GF-D8 (cell line): Measurements from ENCODE around the gene PLA2G4B.

Experiments used
- DNase-seq: peaks from one replicate; lab custom pipeline; 2025; lab: John Stamatoyannopoulos, UW

PLA2G4B gene

DNA sequence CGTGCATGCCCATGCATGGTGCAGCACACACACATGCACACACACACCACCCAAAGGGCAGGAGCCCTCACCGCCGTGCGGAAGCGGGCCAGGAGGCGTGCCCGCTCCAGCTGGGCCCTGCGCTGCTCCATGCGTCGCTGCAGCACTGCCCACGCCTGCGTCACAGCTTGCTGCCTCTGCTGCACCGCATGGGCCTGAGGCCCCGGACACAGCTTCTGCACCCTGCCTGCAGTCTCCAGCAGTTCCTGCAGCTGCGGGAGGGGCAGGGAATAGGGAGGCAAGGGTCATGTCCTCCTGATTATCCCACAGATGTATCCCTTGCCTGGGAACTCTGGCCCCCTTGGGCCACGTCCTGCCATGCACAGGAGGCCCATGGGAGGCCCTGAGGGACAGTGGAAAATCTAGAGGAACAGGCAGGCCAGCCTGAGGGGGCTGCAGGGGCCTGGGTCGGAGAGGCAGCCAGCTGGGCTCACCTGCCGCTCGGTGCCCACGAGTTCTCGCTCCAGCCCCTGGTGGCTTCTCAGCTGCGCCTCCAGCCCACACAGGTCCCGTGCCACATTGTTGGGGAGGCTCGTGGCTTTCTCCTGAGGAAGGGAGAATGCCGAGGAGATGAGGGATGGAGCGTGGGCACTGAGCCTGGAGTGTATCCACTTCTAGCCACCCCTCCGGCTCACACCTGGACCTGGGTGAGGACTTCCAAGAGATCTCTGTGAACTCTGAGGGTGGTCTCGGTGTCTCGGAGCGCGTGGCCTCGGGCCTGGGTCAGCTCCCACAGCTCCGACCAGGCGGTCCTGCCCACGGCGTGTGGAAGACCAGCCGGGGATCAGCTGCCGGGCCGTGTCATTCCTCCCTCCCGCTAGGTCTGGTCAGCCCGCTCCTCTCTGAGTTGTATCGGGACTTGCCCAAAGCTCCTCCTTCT is 31.4 kb downstream of the PLA2G4B start:
- DNase-seq = no peak

DNA sequence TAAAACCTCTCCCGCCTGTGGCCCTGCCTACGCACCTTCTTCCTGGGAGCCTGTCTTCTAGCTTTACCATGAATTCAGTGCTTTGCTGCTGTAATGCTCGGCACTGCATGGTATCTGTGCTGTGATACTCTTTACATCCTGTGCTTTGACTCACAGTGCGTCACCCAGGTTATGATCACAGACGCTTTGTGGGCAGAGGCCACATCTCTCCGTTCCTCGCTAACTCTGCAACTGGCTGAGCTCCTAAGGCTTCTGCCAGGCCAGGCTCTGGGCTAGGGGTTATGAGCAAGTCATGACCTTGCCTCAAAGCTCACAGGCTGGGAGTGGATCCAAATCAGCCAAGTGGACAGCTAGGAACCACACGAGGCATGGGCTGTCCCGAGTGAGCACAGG is 32.0 kb downstream of the PLA2G4B start:
- DNase-seq = no peak

DNA sequence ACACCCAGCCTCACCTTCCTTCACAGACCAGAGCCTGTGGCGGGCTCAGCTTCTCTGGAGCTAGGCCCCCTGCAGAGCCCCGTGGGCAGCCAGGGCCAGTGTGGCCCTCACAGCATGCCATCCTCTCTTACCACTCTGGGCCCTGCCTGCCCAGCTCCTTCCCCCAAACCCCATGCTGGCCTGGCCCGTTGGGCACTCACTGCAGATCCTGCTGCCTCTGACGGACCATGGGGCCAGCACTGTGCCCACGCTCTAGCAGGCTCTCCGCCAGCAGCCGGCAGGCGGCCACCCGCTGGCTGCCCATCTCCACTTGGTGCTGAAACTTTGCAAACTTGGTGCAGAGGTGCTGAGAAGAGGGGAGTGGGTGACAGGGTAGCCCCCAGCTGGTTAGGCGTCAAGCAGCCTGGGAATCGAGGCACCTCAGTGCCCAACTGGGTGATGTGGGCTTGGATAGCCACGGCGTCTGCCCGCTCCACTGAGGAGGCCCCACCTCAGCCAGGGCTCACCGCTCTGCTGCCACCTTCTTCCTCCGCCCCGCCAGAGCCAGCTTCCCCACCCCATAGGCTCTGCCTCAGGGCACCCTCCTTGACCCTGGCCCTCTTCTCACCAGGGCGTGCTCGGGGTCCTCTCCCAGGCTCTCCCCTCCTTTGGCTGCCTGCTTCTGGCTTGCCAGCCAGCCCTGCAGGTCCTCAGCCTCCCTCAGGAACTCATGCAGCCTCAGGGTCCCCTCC is 32.7 kb downstream of the PLA2G4B start:
- no peak for DNase-seq

DNA sequence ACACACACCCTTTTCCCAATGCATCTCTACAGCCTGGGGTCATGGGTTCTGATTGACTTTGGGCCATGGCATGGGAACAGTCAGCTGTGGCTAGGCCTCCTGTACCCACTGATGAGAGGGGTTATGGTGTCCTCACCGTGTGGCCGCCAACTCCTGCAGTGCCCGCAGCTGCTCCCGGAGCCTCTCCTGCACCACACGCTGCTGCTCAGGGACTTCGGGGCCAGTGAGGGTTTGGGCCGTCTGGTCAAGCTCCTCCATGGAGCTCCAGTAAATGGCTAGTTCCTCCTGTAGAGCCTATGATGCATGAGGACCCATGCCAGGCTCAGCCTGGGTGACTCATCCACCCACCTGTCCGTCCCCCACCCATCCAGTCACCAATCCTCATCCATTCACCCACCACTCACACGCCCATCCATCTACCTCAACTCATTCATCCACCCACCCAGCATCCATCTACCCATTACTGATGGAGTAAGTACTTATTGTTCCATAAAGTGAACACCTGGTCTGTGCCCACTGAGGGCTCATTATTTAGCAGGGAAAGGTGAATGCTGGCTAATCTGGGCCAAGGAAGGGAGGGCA is 33.6 kb downstream of the PLA2G4B start:
- DNase-seq = no peak

DNA sequence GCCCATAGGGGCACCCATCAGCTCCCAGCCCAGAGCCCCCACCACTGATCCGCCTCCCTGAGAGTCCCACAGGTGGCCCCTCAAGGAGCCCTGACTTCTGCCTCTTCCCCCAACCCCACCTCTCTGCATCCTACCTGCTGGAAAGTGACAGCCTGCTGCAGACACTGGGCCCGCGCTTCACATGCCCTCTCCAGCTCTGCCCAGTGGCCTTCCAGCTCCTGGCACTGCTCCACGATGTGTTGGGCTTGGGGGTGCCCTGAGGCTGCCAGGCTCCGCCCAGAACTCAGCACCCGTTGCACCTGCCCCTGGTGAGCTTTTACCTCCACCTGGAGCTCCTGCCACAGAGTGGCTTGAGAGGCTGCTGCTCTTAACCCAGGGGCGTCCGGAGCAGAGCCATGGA is 35.1 kb downstream of the PLA2G4B start:
- DNase-seq = no peak

DNA sequence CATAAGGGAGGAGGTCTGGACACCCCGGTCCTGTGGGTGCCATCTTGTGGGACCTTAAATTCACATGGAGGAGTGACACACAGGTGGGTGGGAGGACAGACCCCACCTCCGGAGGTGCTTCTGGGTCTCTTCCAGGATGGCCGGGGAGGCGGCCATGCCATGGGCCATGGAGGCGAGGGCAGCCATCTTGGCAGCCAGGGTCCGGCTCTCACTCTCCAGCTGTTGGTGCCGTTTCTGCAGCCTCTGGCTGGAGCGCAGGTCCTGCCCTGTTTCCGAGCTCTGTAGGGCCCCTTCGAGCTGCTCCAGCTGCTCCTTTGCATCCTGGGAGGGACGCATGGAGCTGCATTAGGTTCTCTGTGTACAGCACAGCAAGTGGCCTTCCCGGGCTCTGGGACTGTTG is 36.1 kb downstream of the PLA2G4B start:
- DNase-seq = no peak

DNA sequence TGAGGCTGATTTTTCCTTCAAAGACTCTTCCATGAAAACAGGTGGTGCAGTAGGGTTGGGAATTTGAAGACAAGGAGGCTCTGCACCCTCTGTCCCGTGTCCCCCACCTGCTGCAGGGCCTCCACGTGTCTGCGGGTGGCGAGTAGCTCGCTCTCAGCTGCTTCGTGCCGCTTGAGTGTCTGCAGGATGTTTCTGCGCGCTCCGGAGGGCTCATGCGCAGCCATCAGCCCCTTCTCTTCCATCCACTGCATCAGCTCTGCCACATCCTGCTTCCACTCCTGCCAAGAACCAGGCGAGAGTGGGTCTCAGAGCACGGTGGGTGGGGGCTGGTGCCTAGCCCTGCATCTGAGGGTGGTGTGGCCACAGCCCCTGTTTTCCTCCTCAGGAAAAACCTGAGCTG is 37.4 kb downstream of the PLA2G4B start:
- DNase-seq = no peak

DNA sequence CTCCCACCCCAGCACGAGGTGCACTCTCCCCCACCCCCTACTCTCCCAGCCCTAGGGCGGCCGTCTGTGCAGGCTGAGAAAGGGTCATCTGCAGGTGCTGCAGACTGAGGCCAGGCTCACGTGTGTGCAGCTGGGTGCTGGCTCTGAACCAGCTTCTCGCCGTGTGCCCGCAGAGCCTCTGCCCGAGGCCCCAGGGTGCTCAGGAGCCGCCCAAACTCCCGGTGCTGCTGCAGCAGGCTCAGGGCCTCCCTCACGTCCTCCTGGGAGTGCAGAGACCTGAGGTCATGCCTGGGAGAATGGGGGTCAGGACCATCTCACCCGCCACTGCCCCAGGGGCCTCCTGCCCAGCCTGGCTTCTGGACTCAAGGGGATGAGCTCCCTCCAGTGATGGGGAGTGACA is 38.0 kb downstream of the PLA2G4B start:
- DNase-seq = no peak

DNA sequence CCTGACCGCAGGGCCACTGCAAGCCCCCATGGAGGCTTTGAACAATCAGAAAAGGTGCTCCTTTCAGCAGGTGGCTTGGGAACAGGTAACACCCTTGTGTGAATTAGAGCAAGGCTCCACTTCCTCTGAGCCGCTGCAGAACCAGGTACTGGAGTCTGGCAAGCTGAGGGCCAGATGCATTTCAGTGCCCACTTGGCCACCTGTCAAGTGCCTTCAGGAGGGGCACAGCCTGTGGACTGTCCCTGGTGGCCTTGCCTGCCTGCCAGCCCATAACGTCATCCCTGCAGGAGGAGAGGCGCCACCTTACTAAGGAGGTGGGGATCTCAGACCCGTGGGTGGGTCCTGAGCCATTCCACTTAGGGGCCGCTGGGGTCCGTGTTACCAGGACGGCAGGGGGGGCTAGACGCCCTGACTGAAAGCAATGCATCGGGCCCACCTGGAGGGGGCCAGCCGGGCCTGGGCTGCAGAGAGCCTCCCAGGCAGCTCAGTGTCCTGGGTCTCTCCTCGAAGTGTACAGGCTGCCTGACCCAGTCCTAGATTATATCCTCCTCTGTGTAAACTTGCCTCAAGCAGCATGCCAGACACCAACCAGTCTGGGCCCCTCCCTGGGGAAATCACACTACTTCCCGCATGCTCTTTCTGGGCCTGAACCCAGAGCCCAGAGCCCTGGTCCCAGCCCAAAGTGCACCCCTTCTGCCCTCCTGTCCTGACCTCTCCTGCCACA is 39.1 kb downstream of the PLA2G4B start:
- DNase-seq = no peak

DNA sequence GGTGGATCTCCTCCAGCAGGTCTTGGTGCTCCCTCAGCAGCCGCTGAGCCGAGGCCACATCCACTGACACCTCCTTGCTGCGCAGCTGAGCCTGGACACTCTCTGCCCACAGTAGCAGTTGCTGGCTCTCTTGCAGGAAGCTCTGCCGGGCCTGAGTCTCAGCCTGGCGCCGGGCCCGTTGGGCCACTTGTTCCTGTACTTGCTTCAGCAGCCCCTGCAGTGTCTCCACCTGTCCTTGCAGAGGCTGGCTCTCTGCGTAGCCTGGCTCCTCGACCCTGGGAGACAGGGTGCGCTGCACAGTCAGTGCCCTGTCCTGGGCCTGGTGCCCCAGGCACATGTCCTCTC is 39.7 kb downstream of the PLA2G4B start:
- DNase-seq = no peak

DNA sequence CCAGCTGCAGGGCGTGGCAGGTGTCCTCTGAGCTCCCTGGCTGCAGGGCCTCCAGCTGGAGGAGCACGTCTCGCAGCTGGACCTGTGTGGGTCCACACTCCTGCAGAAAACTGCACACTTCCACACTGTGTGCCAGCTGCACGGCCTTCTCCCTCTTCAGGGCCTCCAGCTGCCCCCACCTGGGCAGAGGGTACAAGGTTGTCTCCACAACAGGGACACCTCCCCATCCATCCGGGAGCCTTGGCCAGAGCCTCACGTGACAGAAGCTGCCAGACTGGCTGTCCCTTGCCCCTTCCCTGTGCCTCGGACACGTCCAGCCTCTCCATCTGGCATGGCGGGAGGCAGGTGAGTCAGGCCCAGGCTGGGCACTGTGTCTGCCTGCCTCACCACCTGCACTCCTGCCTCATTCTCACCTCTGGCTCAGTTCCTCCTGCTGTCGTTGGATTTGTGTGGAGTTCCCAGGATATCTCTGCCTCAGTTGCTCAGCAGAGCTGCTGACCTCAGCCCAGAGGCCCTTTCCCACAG is 40.7 kb downstream of the PLA2G4B start:
- DNase-seq = no peak

DNA sequence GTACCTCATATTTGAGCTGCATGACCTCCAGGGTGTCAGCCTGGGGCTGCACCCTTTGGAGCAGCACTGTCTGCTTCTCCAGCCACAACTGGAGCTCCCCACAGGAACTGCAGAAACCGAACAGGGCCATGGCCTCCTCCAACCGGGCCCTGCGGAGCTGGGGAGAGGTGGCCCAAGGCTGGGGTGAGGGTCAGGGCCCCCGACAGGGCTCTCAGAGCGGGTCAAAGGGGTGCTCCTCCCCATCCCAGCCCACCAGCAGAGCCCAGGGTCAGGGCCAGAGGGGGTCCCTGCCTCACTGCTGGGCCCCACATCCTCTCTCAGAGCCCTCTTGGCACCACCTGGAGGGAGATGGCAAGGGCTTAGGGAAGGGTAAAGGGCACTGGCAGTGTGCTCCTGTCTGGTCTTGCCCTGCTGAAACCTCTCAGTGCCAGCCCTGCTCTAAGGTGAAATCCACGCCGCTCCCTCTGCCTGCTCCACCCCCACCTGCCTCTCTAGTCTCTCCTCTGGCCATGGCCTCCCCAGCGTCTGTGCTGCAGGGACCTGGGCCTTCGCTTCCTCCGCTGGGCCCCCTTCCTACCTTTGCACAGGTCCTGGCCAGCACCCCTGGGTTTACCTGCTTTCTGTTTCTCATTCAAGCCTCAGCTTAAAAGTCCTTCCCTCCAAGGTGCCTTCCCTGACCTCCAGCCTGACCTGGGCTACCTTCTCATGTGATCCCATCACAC is 41.7 kb downstream of the PLA2G4B start:
- DNase-seq = no peak

DNA sequence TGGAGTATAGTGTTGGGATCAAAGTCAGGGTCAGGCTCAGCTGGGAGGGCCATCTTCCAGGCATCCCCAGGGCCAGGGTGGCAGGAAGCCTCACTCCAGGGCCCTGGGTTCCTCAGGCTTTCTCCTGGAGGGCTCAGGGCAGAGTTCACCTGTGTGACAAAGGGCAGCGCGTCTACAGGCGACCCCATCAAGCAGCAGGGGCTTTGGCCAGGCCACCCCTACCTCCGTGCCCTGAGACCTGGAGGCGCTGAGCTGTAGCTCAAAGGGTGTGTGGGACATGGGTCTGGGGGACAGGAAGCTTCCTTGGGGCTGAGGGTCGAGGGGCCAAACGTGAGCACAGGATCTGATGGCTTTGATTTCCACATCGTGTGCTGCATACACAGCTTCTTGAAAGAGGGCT is 42.4 kb downstream of the PLA2G4B start:
- DNase-seq = no peak

DNA sequence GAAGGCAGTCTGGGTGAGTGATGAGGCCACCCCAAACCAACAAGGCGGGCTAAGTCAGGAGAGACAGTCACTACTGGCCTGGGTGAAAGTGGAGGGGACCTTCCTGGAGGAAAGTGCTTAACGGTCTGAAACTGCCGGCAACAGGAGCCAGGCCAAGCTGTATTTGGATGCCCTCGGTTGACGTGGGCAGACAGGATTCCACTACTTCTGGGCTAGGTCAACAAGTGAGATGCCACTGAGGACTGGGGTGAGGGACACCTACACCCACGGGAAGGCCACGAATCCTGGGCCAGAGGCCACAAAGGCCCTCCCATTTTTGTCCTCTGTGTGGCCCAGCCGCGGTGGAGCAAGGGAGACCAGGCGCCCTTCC is 42.9 kb downstream of the PLA2G4B start:
- DNase-seq = no peak

DNA sequence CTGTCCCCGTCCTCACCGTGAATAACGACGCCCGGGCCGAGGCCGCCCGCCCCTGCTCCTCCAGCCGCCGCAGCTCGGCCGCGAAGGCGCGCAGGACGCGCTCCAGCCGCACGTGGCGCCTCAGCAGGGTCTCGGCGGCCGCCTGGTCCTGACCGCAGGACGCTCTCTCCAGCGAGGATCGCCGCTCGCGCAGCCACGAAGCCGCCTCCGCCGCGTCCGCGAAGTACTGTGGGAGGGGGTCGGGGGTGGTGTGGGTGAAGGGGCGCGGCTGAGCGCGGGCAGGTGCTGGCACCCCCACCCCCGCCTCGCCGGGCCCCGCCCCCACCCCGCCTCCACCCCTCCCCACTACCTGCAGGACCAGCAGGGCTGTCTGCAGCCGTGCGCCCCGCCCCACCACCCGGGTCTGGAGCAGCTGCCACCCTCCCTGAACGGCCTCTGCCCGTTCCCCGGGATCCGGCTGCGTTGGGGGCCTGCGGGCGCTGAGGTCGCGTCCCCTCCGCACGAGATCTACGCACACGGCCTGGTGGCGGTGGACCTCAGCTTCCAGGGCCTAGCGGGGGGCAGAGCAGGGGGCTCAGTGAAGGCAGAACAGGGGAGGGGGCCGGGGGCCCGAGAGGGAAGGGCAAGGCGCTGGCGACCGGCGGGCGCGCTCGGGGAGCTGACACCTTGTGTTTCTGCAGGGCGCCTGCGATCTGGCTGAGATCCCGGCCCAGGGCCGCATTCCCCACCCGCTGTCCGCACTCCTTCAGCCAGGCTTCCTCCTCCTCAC is 43.5 kb downstream of the PLA2G4B start:
- DNase-seq = no peak

DNA sequence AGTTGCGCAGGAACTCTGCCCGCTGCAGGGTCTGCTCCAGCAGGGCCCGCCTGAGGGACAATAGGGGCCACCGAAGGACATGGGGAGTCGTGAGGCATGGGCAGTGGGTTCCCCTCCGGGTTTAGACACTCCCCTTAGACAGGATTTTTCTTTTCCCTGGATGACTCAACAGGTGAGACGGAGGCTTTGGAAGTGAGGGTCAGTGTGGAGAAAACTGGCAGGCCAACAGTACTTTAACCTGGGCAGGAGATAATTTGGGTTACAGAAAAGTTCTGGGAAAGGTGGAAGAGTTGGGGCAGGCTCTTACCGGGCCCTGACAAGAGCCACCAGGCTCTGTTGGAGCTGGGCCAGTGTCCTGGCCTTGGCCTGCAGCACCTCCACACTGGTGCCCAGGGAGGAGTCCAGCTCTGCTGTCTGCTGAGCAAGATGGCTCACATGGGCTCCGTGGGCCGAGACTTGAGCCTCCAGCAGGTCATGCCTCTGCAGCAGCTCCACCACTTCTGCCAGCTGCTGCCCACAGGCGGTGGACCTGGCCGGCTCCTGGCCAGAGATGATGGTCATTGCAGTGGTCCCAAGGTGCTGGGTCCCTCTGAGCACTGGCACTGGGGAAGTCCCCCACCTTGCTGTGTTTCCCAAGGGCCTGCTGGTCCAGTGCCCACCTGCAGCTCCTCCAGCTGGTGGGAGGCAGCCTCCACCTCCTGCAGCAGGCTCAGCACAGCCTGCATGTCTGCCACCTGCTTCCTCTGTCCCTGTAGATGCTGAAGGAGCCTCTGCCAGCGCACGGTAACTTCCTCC is 44.2 kb downstream of the PLA2G4B start:
- no peak for DNase-seq

DNA sequence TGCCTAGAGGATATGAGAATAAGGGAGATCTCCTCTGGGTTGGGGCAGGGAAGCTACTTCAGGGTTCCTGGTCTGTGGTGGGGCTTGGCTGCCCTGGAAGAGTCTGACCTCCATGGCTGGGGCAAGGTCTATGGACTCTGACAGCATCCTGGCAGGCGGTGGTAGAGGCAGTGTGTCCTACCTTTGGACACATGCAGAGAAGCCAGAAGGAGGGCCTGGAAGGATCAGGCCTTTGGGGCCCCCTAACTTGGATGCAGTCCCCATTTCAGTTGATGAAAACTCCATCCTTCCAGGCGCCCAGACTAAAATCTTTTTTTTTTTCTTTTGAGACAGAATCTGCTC is 44.8 kb downstream of the PLA2G4B start:
- no peak for DNase-seq

DNA sequence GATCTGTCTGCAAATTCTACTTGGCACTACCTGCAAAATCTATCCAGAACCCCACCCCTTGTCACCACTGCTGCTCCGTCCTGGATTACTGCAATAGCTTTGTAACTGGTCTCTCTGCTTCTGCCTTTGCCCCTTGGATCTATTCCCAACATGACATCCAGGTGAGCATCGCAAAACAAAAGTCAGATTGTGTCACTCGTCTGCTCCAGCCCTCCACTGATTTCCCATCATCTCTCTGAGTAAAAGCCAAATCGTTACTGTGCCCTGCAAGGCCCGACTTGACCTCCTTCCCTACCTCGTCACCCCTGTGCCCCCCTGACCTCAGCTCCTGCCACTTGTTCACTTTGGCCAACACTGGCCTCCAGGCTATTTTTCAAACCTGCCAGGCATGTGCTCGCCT is 45.8 kb downstream of the PLA2G4B start:
- DNase-seq = no peak

DNA sequence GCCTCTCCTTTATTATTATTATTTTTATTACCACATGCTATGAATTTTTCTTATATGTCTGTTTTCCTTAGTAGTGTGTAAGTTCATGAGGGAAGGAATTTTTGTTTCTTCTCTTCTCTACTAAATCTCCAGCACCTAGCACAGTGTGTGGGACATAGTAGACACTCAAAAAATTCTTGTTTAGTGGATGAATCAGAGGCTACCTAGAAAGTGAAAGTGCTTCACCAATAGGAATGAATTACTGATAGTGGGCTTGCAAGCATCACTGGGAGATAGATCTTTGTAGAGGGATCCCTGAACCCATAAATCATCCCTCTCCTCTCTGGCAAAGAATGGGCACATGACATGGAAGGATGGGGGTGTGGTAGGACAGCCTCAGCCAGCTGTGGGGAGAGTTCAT is 46.7 kb downstream of the PLA2G4B start:
- DNase-seq = no peak

DNA sequence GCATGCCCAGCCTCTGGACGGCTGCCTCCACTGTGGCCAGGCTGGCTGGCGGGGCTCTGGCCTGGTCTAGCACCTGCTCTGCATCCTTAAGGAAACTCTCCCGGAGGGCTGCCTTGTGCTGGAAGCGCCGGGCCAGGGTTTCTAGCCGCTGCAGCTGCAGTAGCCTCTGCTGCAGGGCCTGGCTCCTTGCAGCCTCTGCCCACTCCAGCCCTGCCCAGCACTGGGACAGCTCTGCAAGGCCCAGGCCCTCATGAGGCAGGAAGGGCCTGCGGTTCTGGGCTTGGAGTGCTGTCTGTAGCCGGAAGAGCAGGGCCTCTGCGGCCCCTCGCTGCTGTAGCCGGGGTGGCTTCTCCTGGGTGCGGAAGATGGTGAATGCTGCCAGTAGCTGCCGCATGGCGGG is 47.2 kb downstream of the PLA2G4B start:
- no peak for DNase-seq
